ENCODE results near the gene TPSAB1. TPM values are rescaled to one million over a fixed set of nuclear protein-coding genes. Genes with fewer than 3 reads are reported as not detected.

Gene TPSAB1
- total RNA-seq, 3 donors from 2014 or later, result 7.8 to 51.7 (median 46.2) TPM

DNA sequence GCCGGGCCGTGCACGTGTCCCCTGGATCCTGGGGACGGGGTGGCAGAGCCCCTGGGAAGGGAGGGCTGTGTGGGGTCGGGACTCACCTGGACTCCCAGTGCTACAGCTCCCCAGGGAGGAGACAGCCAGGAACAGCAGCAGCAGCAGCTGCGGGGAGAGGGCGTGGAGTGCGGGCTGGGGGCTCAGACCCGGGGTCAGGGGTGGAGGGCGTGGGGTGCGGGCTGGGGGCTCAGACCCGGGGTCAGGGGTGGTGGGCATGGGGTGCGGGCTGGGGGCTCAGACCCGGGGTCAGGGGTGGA, 36.0 kb downstream of the TPSAB1 start:
- H3K4me3 ChIP-seq, result no peak overlapping the region

DNA sequence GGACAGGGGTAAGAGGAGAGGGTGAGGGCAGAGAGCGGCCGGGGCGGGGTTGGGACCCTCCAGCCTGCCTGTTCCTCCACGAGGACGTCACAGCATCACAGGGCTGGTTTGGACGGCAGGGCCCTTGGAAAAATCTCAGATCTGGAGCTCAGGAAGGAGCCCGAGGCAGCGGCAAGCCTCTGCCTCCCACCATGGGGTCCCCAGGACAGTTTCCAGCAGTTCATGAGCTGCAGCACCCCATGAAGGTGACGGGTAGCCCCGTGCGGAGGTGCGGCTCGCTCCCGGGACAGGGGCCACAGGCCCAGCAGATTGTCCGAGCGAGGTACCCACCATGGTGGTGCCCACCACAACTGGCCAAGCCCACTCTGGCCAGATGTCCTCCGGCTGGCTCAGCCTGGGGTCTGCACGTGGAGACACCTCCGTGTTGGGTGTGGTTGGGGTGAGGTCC, 36.7 kb downstream of the TPSAB1 start:
- no peaks in the 10 kb centered on the region for H3K36me3 ChIP-seq (ENCODE audit: low read depth)
- peaks cover under 1% of the 10 kb centered on the region for H3K4me1 ChIP-seq (ENCODE audit: low read depth)
- intact Hi-C loops (cut with DNase I, micrococcal nuclease), result no loop called here
- H3K4me3 ChIP-seq, result no peak overlapping the region
- no peak for DNase-seq
- H3K9me3 ChIP-seq, result no peaks in the 10 kb centered on the region
- no peak for ATAC-seq
- no peak for TF ChIP-seq CTCF (IDR thresholded peaks at IDR 0.05)

More for the DNA sequence above, 36.0 kb downstream of the TPSAB1 start:
- H3K4me1 ChIP-seq (ENCODE audit: low read depth), result peaks cover 7% of the 10 kb centered on the region
- DNase-seq, result no peak
- no peak for ATAC-seq
- intact Hi-C loops (cut with DNase I, micrococcal nuclease), result no loop called here
- no peaks in the 10 kb centered on the region for H3K9me3 ChIP-seq
- TF ChIP-seq CTCF (IDR thresholded peaks at IDR 0.05), result no peak
- no peaks in the 10 kb centered on the region for H3K36me3 ChIP-seq (ENCODE audit: low read depth)

DNA sequence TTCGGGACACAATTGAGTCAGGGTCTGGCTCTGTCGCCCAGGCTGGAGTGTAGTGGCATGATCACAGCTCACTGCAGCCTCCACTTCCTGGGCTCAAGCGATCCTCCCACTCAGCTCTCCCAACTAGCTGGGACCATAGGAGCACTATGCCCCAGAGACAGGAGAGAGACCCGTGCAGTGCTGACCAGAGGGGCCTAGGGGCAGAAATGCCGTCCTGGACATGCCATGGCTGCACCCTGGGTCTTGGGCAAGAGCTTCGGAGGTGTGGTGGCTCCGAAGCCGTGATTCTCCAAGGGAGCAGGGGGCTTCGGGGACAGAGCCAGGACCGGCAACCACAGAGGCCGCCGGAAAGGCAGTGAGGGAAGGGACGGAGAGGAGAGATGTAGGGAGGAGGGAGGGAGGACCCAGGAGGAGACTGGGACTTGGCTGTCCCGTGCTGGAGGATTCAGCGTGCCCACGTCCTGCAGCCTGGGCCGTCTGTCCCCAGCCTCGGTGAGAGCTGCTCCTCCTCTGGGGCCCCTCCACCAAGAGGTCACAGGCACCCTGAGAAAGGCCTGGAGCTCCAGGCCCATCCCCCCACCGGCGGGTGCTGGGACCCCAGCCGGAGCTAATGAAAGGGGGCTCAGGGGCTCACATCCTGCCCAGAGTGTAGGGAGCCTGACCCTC, 37.2 kb downstream of the TPSAB1 start:
- H3K36me3 ChIP-seq (ENCODE audit: low read depth), result no peaks in the 10 kb centered on the region
- H3K4me3 ChIP-seq, result no peak overlapping the region
- H3K9me3 ChIP-seq, result no peaks in the 10 kb centered on the region
- TF ChIP-seq CTCF (IDR thresholded peaks at IDR 0.05), result no peak
- intact Hi-C loops (cut with DNase I, micrococcal nuclease), result no loop called here
- ATAC-seq, result no peak
- DNase-seq, result peak in 1 of 3 donors; percentile 25
- H3K4me1 ChIP-seq (ENCODE audit: low read depth), result no peaks in the 10 kb centered on the region

DNA sequence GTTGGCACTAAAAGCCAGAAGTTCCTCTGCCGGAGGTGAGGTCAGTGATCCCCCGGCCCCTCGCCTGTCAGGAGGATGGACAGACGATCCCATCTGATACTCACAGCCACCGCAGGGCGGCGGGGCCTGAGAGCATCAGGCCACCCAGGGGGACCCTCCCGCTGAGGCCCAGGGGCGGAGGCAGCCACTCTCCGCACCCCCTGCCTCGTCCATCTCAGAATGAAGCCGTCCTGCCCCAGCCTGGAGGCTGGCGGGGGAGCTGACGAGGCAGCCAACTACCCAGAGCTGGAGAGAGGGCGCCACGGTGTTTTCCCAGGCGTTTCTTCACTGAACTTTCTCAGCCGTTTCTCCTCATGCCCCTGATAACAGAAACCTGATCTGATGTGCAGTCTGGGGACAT, 38.0 kb downstream of the TPSAB1 start:
- no peaks in the 10 kb centered on the region for H3K4me1 ChIP-seq (ENCODE audit: low read depth)
- no peaks in the 10 kb centered on the region for H3K9me3 ChIP-seq
- no peaks in the 10 kb centered on the region for H3K36me3 ChIP-seq (ENCODE audit: low read depth)
- DNase-seq (peak in 1 of 3 donors; percentile 33), ATAC-seq (no peak)
- intact Hi-C loops (cut with DNase I, micrococcal nuclease), result no loop called here
- no peak overlapping the region for H3K4me3 ChIP-seq
- no peak for TF ChIP-seq CTCF (IDR thresholded peaks at IDR 0.05)

DNA sequence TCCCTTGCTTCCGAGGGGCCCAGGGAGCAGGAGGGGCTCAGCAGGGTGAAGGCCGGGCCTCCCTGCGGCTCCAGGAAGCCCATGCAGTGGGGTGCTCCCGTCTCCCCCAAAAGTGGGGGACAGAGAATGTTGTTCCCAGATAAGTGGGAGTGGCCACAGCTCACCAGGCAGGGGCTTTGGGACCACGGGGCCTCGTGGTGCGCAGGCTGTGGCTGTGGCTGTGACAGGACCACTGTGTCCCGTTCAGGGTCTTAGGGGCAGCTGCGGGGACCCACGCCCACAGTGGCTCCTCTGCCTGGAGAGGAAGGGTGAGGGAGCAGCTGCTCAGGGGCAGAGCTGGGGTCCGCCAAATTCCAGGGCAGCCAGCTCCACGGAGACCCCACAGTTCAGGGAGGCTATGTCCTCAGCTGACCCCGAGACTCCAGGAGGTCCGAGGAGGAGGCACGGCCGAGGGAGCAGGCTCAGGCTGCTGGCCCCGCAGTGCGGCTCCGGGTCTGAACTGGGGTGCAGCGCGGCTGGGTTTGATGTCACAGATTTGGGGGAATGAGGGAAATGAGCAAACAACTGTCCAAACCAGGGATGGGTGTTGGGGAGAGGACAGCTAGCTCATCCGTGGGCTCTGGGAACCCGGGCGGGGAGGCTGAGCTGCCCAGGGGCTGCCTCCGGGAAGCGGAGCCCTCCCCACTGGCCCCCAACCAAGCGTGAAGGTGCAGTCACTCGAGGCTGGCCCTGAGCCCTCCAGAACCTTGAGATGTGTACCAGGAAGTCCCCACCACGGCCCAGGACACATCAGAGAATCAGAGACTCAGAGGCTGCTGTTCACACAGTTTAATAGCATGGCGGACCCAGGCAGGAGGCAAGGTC, 38.8 kb downstream of the TPSAB1 start:
- no peak for TF ChIP-seq CTCF (IDR thresholded peaks at IDR 0.05)
- Histone ChIP-seq H3K4me3 (no peak overlapping the region), H3K36me3 (ENCODE audit: low read depth) (no peaks in the 10 kb centered on the region), H3K9me3 (no peaks in the 10 kb centered on the region), H3K4me1 (ENCODE audit: low read depth) (no peaks in the 10 kb centered on the region)
- ATAC-seq, result no peak
- DNase-seq, result peak in 1 of 3 donors; percentile 40
- intact Hi-C loops (cut with DNase I, micrococcal nuclease), result no loop called here
